Measurements from ENCODE around the gene OVOL3. TPM values are rescaled to one million over a fixed set of nuclear protein-coding genes. Genes with fewer than 3 reads are reported as not detected.
"Not testable (repeated sequence)": the region's sequence is repeated elsewhere in the genome, so short reads cannot be mapped to it uniquely, and the experiment has no call there.

OVOL3 gene
- total and polyA plus RNA-seq, 8 donors = 0.27 to 0.34 TPM; not detected in 6

GRCh38 chr19:36128392-36128736 is 17.4 kb downstream of the OVOL3 start:
- intact Hi-C loops (cut with DNase I) = no loop called here
- TF ChIP-seq, protein P1, sequence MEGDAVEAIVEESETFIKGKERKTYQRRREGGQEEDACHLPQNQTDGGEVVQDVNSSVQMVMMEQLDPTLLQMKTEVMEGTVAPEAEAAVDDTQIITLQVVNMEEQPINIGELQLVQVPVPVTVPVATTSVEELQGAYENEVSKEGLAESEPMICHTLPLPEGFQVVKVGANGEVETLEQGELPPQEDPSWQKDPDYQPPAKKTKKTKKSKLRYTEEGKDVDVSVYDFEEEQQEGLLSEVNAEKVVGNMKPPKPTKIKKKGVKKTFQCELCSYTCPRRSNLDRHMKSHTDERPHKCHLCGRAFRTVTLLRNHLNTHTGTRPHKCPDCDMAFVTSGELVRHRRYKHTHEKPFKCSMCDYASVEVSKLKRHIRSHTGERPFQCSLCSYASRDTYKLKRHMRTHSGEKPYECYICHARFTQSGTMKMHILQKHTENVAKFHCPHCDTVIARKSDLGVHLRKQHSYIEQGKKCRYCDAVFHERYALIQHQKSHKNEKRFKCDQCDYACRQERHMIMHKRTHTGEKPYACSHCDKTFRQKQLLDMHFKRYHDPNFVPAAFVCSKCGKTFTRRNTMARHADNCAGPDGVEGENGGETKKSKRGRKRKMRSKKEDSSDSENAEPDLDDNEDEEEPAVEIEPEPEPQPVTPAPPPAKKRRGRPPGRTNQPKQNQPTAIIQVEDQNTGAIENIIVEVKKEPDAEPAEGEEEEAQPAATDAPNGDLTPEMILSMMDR (IDR thresholded peaks at IDR 0.05) = no peak
- peak overlapping the region; percentile 50 to 55 for H3K4me3 ChIP-seq
- DNase-seq = no peak
- H3K9me3 ChIP-seq = no peaks in the 10 kb centered on the region
- H3K4me1 ChIP-seq = peaks cover 6 to 58% of the 10 kb centered on the region in 2 donors
- H3K36me3 ChIP-seq = peaks cover 0 to 29% of the 10 kb centered on the region in 2 donors
- peak; percentile 15 for ATAC-seq
- H3K27ac ChIP-seq = peak overlapping the region; percentile 93 to 99
- no peaks in the 10 kb centered on the region for H3K27me3 ChIP-seq

DNA sequence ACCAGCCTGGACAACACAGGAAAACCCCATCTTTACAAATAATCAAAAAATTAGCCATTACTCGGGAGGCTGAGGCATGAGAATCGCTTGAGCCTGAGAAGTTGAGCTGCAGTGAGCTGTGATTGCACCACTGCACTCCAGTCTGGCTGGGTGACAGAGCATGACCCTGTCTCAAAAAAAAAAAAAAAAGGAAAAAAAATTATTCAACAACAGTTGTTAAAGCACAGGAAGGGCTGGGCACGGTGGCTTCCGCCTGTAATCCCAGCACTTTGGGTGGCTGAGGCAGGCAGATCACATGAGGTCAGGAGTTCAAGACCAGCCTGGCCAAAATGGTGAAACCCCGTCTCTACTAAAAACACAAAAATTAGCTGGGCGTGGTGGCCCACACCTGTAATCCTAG is 20.3 kb downstream of the OVOL3 start:
- DNase-seq = peak in 1 of 4 donors; percentile 60
- intact Hi-C loops (cut with DNase I) = not testable (repeated sequence)

DNA sequence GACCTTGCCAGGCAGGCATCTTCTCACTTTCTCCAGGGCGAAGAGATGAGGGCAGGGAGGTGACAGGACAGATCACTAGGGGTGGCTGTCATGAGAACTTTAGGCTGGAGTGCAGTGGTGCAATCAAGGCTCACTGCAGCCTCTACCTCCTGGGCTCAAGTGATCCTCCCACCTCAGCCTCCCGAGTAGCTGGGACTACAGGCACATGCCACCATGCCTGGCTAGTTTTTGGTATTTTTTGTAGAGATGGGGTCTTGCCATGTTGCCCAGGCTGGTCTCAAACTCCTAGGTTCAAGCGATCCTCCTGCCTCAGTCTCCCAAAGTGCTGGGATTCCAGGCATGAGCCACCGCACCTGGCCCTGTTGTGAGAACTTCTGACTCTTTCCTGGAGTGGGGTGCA is 23.9 kb downstream of the OVOL3 start:
- ATAC-seq; H3K36me3 ChIP-seq; H3K27ac ChIP-seq; H3K27me3 ChIP-seq; intact Hi-C loops (cut with DNase I); H3K9me3 ChIP-seq; H3K4me3 ChIP-seq: not testable (repeated sequence)
- peaks cover 8 to 58% of the 10 kb centered on the region in 2 donors for H3K4me1 ChIP-seq
- DNase-seq = peak in 1 of 4 donors; percentile 5

More for the DNA sequence above, 20.3 kb downstream of the OVOL3 start:
- not testable (repeated sequence) for H3K9me3 ChIP-seq, ATAC-seq, H3K27me3 ChIP-seq, H3K36me3 ChIP-seq, H3K4me3 ChIP-seq
- Histone ChIP-seq H3K4me1 (peaks cover 6 to 61% of the 10 kb centered on the region in 2 donors), H3K27ac (peak overlapping the region; percentile 7 to 45)

DNA sequence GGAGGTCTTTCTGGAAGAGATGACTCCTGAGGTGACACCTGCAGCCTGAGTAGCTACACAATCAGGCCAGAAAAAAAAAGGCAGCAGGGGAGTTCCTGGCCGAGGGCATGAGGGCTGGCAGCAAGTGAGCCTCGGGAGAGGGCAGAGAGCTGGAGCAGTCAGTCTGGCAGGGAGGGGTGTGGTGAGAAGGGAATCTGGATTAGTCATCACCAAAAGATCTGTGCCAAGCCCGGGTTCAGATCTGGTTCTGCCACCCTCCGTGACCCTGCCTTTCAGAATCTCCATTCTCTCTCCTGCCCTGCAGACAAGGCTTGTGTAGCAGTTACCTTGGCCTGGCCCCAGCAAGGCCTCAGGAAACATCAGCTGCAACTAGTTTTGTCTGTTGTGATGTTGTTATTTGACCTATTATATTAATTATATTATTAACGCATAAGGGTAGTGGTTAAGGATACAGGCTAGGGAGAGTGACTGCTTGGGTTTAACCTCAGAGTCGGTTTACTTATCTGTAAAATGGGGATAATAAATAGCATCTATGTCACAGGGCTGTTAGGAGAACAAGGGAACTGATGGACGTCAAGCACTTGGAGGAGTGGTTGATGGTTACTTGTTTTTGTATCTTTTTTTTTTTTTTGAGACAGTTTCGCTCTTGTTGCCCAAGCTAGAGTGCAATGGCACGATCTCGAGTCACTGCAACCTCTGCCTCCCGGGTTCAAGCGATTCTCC is 26.2 kb downstream of the OVOL3 start:
- ATAC-seq = peak; percentile 59
- TF ChIP-seq, protein P1 (IDR thresholded peaks at IDR 0.05) = no peak
- no peaks in the 10 kb centered on the region for H3K27me3 ChIP-seq
- intact Hi-C loops (cut with DNase I) = no loop called here
- peak overlapping the region; percentile 28 to 74 for H3K27ac ChIP-seq
- peaks cover 5 to 48% of the 10 kb centered on the region in 2 donors for H3K4me1 ChIP-seq
- peak in 3 of 4 donors; percentile 33 to 83 (median 82) for DNase-seq
- H3K36me3 ChIP-seq = peaks cover 0 to 6% of the 10 kb centered on the region in 2 donors
- no peaks in the 10 kb centered on the region for H3K9me3 ChIP-seq
- no peak overlapping the region for H3K4me3 ChIP-seq

DNA sequence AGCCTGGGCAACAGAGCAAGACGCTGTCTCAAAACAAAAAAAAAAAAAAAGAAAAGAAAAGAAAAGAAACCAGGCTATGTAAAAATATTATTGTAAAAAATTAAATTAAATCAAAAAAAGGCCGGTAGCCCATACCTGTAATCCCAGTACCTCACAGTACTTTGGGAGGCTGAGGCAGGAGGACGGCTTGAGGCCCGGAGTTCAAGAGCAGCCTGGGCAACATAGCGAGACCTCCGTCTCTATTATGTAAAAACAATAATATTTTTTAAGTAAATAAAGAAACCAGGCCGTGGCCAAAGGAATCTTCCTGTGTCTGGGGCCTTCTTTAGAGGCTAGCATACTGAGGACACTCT is 28.2 kb downstream of the OVOL3 start:
- no peaks in the 10 kb centered on the region for H3K9me3 ChIP-seq
- intact Hi-C loops (cut with DNase I) = no loop called here

More for the DNA sequence above, 28.2 kb downstream of the OVOL3 start:
- H3K27me3 ChIP-seq = no peaks in the 10 kb centered on the region
- H3K27ac ChIP-seq = peak overlapping the region; percentile 91 to 96
- no peak for ATAC-seq
- peaks cover 0 to 25% of the 10 kb centered on the region in 2 donors for H3K36me3 ChIP-seq
- TF ChIP-seq, protein P1 (IDR thresholded peaks at IDR 0.05) = no peak
- peaks cover 5 to 45% of the 10 kb centered on the region in 2 donors for H3K4me1 ChIP-seq
- peak overlapping the region; percentile 87 to 96 for H3K4me3 ChIP-seq
- no peak for DNase-seq

Data from left lung (tissue), 10 donors.